ENCODE results near the gene LDB3.

Gene LDB3

GRCh38 chr10:86687750-86688149, 19.4 kb downstream of the LDB3 start:
- DNase-seq: no peak

- no peak for DNase-seq
Observed at GRCh38 chr10:86688398-86688921, 20.1 kb downstream of the LDB3 start.

DNA sequence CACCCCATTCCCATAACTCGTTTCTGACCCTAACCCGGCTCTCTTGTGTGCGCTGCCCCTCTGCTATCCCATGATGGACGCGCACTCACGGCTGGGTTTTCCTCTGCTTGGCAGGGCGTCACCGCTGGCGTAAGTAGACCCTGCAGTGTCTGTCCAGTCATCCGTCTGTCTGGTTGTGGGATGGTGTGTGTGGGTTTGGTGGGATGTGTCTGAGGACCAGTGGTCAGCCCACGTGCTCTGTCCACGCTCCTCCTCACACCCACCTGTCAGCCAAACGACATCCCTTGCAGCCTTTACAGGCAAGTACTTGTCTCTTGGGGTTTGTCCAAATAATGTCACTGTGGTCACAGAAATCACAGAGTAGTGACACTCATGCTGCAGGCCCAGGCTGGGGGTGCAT, 20.8 kb downstream of the LDB3 start:
- DNase-seq: no peak

GRCh38 chr10:86690231-86690630, 21.9 kb downstream of the LDB3 start:
- DNase-seq: no peak

- no peak for DNase-seq
Observed at GRCh38 chr10:86690657-86691084, 22.4 kb downstream of the LDB3 start.

GRCh38 chr10:86691333-86692022, 23.2 kb downstream of the LDB3 start:
- DNase-seq: no peak

GRCh38 chr10:86692023-86692514, 23.8 kb downstream of the LDB3 start:
- no peak for DNase-seq

DNA sequence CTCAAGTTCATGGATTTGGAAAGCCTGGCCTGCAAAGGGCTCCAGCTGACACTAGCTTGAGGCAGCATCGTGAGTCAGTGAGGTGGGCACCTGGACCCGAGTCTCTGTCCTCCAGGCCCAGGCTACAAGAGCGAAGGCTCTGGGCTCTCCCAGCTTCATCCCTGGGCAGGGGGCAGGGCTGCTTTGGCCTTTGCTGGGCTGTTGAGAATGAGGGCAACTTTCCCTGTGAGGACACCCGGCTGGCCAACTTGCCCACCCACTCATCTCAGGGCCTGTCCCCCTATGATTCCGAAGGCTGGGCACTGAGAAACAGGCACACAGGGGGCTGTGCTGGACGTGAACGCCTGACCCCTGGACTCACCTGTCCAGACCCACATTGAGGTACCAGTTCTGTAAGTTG, 24.4 kb downstream of the LDB3 start:
- no peak for DNase-seq

GRCh38 chr10:86693275-86693674, 25.0 kb downstream of the LDB3 start:
- DNase-seq: no peak

DNA sequence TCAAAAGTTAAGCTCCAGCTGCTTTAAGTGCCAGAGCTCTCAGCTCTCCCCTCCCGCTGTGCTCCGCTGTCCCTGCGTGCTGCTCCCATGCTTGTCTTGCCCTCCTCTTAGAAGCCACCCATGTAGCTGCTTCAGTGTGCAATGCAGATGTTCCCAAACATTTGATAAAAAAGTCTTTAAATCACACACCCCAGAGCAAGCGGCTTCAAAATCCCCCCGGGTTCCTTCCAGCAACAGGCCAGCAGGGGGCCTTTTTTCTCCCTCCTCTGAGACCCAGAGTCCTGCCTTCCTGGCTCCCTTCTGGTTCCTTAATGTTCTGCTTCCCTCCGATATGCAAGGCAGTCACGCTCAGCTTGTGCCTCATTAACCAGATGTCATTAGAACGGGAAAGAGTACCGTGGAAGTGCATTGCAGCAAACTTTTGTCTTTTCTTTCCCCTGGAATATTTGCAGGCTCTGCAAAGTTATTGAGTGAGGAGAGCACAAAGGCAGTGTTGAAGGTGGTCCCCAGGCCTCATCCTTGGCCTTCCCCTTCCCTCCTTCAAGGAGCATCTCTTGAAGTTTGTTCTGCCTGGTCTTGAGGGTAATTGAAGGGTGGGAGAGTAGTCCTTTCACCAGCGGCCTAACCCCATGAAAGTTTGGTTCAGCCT, 25.5 kb downstream of the LDB3 start:
- no peak for DNase-seq

DNA sequence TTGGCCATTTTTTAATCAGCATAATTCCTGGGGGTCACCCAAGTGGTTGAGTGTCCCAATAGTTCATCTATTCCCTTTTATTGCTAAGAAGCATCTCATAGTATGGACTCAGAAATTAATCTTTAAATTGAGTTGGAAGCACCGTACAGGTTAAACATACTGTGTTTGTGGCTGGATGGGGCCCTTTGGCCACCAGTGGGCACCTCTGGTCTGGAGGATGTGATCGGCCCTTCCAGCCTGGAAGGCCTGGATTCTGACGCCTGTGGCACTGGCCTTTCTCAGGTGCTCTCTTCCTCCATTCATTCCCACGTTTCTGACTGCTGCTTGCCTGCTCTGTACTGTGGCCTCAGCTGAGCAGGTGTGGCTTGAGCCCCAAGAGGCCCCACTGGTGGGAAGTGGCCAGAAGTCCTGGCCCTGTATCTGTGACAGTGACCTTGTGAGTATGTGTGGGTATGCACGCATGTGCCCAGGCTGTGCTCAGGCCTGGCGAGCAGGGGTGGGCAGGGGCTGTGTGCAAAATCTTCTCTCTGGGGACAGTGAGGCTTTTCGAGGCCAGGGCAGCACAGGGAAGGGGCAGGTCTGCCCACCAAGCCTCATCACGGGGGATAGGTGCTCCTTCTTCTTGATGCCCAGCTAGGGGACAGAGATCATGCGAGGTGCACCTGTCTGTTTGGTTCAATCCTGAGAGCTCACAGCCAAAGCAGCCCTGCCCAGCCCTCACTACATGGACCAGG, 30.1 kb downstream of the LDB3 start:
- DNase-seq: no peak

DNA sequence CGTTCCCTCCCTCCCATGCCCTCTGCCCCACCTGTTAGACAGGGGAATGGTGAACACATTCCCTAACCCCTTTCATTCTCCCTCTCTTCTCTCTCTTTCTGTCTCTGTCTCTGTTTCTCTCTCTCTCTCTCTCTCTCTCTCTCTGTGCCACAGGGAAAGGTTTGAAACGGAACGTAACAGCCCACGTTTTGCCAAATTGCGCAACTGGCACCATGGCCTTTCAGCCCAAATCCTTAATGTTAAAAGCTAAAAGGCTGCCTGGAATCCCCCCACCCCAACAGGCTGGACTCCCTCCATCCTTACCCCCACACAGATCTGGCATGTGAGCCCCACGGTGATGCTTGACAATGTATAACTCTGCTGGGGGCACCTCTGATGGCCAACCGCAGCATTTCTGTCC, 30.8 kb downstream of the LDB3 start:
- DNase-seq: no peak

- DNase-seq: no peak
Observed at GRCh38 chr10:86699541-86699940, 31.2 kb downstream of the LDB3 start.

GRCh38 chr10:86699991-86700840, 31.9 kb downstream of the LDB3 start:
- DNase-seq: no peak

DNA sequence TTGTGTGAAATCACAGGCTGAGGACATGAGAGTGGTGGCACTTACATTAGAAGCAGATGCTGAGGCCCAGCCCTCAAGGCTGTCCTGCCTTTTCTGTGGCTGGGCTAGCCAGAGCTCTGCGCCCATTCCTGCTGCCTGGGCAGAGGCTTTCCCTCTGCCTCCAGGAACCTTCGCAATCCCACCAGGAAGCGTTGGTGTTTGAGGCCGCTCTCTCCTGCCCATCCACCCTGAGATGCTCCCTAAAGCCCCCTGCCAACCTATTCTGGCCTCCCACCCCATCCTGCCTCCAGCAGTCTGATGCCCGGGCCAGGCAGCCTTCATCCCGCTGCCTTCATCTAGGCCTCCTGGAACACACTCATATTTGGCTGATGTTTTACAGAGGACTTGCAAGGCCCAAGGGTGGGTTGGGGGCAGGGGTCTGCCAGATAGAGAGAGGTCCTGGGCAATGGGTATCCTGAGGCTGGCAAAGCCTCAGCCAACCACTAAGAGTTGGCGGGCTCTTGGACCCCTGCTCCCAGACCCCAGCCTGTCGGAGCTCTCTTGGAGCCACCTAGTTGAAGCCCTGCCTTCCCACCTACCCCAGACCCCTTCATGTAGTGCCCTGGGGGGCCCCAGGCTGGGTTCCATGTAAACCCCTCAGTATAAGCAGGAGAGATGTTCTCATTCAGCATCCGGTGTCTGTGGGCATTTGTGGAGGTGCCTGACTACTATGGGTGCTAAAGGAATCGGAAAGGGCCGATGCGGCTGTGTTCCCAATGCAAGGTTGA, 32.7 kb downstream of the LDB3 start:
- no peak for DNase-seq

DNA sequence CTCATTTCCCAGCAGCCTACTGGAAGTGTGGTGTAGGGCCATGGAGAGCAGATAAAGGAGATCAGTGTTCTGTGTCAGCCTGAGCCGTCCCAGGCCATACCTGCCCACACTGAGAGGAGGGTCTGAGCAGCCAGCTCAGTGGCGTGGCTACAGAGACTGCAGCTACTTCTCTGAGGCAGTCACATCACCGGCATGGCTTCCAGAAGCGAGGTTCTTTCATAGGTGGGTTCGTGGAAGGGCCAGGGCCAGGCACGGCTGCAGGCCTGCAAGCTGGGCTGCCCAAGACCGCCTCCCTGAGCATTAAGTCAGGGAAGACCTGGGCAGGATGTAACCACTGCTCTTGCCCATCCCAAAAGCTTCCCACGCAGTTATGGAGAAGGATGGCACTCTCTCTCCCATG, 34.9 kb downstream of the LDB3 start:
- DNase-seq: no peak

DNA sequence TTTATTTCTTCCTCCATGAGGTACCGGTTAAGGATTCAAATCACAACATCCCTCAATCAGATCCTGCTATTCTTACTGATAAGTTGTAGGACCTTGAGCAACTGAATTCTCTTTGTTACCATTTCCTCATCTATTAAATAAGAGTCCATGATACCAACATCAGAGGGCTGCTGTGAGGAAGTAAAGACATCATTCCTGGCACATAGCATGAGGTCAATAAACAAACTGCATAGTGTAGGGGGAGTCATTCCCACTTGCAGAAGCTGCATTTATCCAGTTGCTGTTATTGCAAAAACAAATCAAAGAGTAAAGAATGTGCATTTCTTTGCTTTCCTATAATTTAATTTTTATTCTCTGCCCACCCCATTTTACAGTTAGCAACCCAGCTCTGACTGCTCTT, 36.8 kb downstream of the LDB3 start:
- DNase-seq: no peak

- no peak for DNase-seq
Observed at GRCh38 chr10:86705905-86706304, 37.6 kb downstream of the LDB3 start.

DNA sequence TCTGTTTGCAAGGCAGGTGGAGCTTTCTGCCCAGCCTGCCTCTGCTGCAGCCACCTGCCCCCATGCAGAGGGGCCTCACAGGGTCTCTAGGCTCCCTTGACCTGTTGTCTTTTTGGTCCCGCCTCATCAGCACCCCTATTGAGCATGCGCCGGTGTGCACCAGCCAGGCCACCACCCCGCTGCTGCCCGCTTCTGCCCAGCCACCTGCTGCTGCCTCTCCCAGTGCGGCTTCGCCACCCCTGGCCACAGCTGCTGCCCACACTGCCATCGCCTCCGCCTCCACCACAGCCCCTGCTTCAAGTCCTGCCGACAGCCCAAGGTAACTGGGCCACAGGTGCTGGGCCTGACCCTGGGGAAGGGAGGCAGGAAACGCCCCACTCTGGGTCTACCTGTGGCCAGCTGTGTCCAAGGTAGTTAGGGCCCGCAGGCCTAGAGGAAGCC, 38.1 kb downstream of the LDB3 start:
- DNase-seq: no peak

DNA sequence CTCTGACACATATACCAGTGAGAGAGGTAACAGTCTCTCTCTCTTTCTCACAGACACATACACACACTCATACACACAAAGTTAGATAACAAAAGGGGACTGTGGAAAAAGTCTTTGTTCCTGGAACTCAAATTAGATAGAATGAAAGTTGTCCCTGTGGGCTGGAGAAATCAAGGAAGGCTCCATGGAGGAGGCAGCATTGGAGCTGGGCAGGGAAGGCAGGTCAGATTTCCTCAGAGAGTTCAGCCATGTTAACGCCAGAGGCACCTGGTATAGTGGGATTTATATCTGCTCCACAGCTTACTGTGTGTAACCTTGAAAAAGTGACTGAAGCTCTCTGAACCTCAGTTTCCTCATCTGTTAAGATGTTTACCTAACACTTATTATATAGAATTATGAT, 38.7 kb downstream of the LDB3 start:
- no peak for DNase-seq

- DNase-seq: no peak
Observed at GRCh38 chr10:86707505-86707904, 39.2 kb downstream of the LDB3 start.
